KG1 (cell line): ENCODE data around the gene FASTKD2.
A peak's percentile ranks its signal among the peaks of the same experiment; 100 is the strongest.
"Not testable (repeated sequence)": the region's sequence is repeated elsewhere in the genome, so short reads cannot be mapped to it uniquely, and the experiment has no call there.

ENCODE experiments used
- DNase-seq: peaks from one replicate; lab custom pipeline; 2025; lab: John Stamatoyannopoulos, UW

Gene FASTKD2

GRCh38 chr2:206792645-206793044 lies 27.2 kb downstream of the FASTKD2 start:
- DNase-seq, result no peak

GRCh38 chr2:206797376-206797775 lies 32.0 kb downstream of the FASTKD2 start:
- DNase-seq, result no peak

DNA sequence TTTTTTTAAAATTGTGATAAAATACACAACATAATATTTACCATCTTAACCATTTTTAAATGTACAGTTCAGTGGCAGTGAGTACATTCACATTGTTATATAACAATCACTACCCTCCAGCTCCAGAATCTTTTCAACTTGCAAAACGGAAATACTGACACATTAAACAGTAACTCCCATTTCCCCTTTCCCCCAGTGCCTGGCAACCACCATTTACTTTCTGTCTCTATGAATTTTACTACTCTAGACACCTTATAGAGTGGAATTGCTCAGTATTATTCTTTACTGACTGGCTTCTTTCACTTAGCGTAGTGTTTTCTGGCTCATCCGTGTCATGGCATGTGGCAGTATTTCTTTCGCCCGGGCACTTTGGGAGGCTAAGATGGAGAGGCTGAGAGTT lies 32.6 kb downstream of the FASTKD2 start:
- no peak for DNase-seq

GRCh38 chr2:206799083-206799482 lies 33.7 kb downstream of the FASTKD2 start:
- DNase-seq, result no peak

DNA sequence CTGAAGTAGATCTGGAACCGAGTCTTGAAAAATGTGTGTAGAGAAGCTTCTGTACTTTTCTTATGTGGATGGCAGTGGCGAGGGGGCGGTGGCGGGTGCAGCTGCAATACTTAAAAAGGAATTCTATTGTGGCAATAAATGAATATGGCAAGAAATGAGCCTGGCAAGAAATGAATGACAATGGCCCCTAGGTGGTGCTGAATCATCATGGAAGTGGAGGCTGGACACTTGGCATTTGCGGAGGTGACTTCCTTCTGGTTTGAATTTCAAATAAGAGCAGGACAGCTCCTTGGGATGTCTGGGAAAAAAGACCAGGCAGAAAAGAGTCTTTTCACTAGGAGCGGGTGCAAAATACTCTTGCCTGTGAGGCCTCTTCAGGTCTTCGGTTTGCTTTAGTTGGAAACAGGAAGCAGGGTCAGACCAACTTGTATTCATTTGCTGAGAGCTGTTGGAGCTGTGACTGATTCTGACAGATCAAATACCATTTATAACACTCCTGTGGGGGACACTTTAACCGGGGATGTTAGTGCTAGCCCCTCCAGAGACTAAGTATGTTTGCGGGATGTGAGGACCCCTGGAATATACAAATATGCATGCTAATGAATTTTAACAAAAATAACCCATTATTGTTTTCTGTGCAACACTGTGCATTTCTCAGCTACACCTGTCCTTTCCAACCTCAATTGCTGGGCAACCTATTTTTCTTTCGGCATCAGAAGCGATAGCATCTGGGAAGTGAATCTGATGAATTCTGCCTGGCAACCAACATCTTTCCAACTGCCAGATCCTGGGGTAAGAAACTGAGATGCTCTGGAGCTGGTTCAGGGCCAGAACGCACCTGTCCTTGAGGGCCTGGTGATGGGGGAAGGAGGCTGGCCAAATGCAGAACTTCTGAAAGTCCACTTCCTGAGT lies 35.4 kb downstream of the FASTKD2 start:
- DNase-seq, result peak; percentile 15

DNA sequence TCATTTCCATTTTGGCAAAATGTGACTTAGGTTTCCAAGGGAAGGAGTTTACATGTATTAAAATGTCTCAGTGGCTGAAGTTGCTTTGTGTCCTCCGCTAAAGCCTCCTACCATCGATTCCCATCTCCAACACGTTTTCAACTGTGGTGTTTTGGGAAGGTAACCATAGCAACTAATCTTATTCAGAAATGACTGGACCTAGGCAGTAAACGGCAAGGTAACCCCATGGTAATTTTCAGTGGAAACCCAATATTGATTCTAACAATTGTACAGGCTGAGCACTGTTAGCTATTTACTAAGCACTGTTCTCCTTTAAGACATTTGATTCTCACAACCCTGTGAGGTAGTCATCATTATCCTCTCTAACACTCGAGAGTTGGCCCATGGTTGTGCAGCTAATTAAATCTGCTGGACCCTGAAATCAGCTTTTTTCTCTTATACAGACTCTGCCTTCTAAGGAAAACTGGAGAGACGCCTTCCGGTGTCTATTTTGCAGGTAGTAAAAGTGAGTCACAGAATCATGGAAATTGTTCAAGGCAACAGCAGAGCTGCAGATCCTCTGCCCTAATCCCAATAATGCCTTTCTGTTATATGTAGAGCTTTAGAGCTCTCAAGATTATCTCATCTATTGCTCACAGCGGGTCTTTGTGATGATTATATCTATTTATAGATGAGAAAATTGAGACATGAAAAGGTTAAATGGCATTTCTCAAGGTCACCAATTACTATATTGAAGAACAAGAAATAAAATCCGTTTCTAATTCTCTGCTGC lies 36.2 kb downstream of the FASTKD2 start:
- DNase-seq, result no peak

DNA sequence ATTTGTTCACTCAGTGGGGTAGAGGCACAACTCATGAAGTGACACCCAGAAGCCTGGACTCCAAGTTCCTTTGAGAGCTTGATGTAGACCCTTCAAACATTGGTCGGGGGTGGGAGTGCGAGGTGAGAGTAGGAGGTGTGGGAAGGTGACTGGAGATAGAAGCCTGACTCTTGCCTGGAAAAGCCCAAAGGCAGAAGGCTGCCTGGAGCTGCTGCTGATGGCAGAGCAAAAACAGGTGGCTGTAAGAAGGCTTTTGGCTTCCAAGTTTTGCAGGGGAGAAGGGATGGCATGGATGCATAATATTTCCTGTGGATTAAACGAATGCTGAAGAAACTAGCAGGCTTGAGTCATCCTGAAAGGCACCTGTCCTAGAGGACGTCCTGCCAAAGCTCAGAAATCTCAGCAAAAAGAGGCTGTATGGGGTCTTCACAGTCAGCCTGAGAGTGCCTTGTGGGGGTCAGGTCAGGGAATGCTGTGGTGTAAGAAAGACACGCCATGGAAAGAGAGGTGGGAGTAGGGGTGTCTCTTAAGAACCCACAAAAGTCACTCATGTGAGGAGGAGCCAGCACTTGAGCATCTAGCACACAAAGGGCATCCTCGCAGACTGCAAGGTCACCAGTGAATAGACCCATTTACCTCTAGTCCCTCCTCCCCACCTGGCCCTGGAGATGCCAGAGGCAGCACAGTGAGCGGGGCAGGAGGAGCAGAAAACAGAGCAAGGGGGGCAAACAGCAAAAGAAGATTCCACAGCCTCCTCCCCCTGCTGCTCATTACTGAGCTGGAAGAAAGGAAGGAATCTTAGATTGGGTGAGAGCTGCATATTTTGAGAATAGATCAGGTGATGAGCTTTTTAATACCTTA lies 37.5 kb downstream of the FASTKD2 start:
- DNase-seq, result no peak

DNA sequence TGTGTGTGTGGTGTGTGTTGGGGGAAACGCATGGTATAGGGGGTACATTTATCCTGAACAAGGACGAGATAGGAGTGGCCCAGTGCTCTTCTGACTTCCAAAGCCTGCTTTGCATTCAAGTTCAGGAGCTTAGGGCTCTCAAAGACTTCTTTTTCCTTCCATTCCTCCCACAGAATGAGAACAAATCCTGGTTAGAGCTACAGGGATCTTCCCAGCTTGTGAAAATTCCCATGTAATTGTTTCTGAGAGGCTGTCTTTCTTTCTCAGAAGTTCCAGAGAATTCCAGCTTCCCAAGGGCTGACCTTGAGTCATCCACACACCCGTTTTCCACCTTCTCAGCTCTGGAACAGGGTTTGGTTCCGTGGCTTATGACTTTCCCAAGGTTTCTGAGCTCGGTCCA lies 38.9 kb downstream of the FASTKD2 start:
- no peak for DNase-seq

DNA sequence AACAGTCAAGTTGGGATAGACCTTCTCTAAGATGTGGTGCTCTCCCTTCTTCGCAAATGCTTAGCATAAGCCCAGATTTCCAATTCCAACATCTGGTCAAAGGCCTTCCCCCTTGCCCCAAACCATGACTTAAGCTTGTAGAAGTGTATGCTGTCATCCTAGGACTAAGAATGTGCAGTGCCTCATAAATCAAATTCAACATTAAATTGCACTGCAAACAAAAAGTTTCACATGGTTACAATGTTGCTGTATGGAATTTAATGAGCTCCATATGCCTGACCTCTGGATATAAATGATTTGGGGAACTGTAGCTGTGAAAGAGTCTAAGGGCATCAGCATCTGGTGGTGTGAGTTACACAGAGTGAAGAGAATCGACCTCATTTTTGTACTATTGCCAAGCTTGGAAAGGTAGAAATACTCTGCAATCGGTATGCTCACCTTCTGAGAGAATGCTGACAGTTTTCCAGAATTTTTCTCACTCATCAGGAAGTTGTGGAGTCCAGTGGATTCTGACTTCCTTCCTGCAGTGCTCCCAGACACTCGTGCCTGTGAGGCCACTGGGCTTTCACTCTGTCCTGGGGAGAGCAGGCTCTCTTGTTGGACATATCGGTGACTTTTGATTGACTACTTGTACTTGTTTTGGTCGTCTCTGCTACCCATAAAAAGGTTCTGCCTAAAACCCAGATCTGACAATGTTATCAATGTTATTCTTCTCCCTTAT lies 40.6 kb downstream of the FASTKD2 start:
- DNase-seq, result no peak

- DNase-seq, result not testable (repeated sequence)
Observed at GRCh38 chr2:206807624-206808023, 42.2 kb downstream of the FASTKD2 start.

DNA sequence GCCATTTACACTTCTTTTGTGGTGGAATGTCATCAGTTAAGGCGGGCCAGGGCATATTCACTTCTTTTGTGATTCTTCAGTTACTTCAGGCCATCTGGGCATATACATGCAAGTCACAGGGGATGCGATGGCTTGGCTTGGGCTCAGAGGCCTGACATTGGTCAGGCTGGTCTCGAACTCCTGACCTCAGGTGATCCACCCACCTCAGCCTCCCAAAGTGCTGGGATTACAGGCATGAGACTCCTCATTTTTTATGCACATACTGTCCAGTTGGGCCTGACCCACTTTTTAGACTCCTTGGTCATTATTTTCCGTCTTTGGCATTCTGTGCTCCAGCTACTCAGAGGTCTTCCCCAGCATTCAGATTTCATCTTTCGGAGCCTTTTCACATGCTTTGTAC lies 47.1 kb downstream of the FASTKD2 start:
- DNase-seq, result not testable (repeated sequence)

GRCh38 chr2:206814498-206814897 lies 49.1 kb downstream of the FASTKD2 start:
- DNase-seq, result no peak

DNA sequence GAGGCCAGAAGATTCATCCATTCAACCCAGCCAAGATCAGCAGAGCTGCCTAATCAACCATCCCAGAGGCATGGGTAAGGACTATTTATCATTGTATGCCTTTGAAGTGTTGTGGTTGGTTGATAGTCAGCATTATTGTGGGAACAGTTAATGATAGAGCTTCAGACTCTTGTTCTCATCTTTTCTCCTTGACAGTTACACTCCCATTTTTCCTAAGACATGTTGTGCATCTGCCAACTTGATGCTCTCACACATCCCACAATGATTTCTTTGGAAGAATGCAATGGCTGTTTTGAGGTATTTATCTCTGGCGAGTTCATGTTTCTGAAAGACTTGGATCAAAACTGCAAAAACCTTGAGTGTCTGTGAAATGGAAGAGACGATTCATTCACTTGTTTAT lies 55.4 kb downstream of the FASTKD2 start:
- DNase-seq, result no peak

- DNase-seq, result no peak
Observed at GRCh38 chr2:206823178-206823577, 57.8 kb downstream of the FASTKD2 start.

DNA sequence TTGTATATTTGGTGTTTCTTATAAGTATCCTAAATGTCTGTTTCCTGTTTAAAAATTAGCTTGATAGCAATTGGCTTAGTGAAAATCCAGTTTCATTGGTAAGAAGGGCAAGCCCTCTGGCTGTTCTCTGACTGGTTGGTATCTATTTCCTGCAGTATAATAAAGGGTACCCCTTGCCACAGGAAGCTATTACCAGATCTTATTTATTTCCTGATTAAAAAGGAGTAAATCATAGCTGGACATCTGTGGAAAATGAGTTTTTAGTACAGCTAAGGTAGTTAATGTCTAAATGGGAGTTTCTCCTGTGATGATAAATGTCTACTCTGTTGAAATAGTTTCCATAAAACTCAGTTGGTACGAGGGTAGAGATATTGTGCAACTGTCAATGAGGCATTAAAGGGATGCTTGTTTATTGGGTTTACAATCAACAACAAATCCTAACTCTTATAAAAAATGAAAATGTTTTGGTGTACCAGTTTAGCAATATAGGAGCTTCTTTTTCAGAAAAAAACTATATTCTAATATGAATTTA lies 58.7 kb downstream of the FASTKD2 start:
- no peak for DNase-seq

DNA sequence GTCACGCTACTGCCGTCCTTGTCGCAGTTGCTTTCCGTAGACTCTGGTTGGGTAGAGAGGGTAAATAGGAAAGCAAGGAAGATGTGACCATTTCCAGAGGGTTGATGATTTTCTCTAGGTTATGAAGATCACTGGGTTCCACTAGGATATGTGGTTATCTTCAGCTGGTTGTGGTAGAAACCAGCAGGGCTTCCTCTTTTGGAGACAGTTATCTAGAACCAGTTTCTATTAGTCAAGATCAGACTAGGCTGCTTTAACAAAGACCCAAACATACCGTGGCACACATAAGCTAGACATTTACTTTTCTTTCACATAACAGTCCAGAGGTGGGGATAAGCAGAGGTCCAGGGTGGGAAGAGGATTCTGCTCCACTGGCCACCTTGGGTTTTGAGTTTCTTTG lies 59.6 kb downstream of the FASTKD2 start:
- no peak for DNase-seq

- no peak for DNase-seq
Observed at GRCh38 chr2:206831442-206831995, 66.1 kb downstream of the FASTKD2 start.

DNA sequence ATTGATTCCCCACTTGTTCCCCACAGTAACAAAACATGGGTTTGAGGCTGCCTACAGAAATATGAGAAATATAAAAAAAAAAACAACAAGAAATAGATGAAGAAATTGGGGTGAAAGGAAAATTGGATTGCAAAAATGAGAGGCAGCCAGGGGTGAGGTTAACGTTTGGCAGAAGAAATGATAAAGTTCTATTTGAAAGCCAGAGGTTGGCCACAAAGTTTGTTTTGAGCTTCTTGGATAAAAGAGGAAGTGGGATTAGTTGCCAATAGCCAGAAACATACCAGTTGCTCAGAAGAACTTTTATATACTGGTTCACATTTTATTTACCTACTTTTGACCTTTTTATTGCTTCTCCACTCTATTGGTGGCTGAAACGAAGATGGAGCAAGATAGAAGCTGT lies 67.5 kb downstream of the FASTKD2 start:
- no peak for DNase-seq

GRCh38 chr2:206833291-206833690 lies 67.9 kb downstream of the FASTKD2 start:
- DNase-seq, result no peak

GRCh38 chr2:206836722-206837121 lies 71.3 kb downstream of the FASTKD2 start:
- no peak for DNase-seq

- DNase-seq, result no peak
Observed at GRCh38 chr2:206837775-206838174, 72.4 kb downstream of the FASTKD2 start.
